Activated gamma-delta T cell treated with Interleukin-2 at 50 U/mL for 16 hours (primary cell): ENCODE measurements around the gene LAMB1.
"Not testable (repeated sequence)": the region's sequence is repeated elsewhere in the genome, so short reads cannot be mapped to it uniquely, and the experiment has no call there.

Experiments
- DNase-seq: peaks from one replicate; pipeline ENCODE4 v3.0.0-alpha.2; 2020

LAMB1 gene

DNA sequence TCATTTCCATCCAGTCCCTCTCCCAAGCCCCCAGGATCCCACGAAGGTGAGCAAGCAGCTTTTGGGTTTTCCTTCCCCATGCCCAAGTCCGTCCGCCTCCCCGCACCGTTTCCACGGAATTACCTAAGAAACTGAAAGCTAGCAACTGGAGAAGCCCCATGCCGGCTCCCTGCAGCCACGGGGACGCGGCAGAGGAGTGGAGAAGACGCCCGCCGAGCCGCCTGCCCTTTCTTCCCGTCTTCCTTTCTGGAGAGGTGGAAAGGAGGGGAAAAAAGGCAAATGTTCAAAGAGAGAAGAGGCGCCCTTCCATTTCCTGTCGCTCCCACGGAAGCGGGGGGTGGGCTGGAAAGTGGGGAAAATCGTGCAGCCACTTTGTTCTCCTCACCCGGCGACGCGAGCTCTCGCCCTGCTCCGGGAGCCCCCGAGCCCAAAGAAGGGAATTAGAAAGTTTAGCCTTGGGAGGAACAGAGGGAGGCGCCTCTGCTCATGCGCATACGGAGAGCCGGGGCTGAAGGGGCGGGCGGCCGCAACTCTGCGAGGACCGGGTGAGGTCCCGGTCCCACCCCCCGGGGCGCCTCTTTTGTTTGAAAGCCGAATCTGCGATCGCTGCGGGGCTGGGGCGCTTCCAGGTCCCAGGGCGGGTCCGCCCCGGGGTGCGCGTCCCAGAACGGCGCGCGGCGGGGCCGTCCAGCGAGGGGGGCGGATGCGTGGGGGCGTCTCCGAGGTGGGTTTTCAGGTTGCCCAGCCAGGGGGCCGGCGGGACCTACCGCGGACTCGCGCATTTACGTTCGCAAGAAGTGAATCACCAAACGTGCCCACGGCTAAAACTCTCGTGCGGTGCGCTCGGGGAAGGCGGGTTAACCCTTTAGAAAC lies at the start of gene LAMB1:
TSS of gene LAMB1 (minus strand) at position 436 of the 873 bp plus-strand sequence. CDS start at position 160, 276 bp downstream.
- DNase-seq: no peak

DNA sequence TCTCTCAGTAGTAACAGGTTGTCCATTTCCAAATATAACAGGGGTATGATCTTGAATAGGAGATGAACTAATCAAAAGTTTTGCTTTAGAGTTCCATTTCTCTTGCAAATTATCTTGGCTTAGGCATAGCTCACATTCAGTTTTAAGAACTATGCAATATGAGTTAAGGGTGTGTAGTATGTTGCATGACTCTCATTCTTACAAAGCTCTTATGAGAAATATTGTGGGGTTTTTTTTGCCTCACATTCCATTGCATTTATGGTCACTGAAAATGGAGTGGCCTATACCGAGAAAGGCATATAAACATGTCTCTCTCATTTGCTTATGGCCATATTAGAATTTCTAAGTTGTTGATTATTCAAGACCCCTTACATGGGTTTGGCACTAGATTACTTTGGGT lies 48.5 kb upstream of the LAMB1 start:
- no peak for DNase-seq

DNA sequence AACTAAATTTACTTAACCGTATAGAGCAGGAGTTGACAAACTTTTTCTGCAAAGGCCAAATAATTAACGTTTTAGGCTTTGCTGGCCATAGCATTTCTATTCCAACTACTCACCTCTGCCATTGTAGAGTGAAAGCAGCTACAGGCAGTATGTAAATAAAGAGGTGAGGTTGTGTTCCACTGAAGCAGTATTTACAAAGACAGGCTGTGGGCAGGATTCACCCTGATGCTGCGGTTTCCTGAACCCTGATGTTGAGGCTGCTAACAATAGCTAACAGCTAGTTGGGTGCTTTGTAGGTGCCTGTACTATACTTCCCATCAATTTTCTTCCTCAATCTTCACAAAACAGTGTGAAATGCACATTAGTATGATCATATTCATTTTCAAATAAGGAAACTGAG lies 47.0 kb upstream of the LAMB1 start:
- no peak for DNase-seq

DNA sequence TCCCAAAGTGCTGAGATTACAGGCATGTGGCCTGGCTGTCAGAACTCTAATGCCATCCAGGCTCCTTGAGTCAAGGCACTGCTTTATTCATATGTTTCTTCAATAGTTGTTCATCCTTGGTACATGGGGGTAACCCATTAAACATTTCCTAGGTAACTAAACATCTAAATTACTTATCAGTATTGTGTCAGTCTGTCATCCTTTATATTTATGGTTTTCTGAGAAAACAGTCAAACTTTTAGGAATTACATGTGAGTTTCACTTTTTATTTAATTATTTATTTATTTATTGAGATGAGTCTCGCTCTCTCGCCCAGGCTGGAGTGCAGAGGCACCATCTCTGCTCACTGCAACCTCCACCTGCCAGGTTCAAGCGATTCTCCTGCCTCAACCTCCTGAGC lies 45.5 kb upstream of the LAMB1 start:
- DNase-seq: no peak

DNA sequence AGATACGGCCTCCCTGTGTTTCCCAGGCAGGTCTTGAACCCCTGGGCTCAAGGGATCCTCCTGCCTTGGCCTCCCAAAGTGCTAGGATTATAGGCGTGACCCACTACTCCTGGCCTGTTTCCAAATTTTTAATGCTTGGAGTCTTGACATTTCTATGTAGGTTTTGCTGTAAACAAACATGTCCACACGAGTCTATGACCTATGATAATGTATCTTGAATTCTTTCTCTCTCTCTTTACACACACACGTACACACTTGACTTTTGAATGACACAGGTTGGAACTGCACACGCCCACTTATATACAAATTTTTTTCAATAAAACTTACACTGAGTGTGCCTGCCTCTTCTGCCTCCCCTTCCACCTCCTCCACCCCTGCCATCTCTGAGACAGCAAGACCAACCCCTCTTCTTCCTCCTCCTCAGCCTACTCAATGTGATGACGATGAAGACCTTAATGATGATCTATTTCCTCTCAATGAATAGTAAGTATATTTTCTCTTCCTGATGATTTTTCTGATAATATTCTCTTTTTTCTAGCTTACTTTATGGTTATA lies 44.1 kb upstream of the LAMB1 start:
- no peak for DNase-seq

DNA sequence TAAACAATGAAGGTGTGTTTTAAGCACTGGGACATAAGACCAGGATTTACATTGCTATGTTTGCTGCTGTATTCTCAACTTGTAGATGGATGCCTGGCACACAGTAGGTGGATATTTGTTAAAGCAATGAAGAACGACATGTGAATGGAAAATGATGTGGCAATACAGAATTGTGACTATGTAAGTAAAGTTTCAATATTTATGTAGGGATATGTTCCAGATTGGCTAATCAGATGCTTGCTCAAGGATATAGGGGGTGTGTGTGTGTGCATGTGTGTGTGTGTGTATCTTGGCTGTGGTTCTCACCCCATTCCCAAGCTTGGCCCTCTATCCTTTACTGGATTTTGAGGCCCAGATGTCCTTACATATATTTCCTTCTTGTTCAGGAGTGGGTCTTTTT lies 42.7 kb upstream of the LAMB1 start:
- DNase-seq: no peak

DNA sequence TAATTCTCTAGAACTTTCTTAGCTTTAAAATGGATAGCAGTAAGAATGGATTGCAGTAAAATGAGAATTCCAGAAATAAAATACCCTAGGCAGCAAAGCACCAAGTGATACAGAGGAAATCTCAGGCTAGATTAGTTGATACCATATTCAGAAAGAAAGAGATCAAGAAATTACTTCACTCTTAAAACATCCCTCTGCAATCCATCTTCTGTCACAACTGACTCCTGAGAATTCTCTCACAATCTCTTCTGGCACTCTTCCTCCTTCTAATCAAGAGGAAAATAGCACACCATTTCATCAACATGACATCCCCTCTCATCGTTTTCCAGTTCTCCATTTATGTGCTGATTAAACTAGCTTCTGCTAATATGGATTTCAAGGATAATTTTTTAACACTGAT lies 42.2 kb upstream of the LAMB1 start:
- no peak for DNase-seq

DNA sequence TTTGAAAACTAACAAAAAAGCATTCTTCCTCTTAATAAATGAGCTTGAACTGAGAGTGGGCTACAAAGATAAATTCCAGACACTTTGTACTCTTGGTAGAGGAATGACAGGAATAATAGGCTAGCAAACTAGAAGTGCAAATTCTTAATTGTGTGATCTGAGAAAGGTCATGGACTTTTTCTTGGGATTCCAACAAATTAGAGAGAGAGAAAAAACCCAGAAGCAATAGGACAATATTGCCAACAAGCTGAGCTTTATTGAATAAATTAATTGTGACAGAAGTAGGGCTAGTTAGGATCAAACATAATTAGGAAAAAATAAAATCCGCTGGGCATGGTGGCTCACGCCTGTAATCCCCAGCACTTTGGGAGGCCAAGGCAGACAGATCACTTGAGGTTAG lies 41.4 kb upstream of the LAMB1 start:
- no peak for DNase-seq

DNA sequence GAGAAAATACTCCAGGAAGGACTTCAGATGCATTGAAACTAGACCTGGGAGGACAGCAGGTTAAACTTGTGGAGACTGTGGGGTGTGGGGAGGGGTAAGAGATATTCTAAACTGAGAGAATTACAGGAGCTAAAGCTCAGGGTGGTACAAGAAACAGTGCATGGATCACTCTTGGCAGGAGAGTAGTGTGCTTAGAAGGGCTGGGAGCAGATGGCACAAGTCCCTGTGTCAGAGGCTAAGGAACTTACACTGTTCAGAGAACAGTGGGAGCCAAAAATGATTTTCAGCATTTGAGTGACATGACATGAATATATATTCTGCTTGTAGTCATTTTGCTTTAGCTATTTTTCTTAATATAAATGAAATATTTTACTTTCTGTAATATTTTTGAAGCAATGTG lies 36.0 kb upstream of the LAMB1 start:
- DNase-seq: no peak

DNA sequence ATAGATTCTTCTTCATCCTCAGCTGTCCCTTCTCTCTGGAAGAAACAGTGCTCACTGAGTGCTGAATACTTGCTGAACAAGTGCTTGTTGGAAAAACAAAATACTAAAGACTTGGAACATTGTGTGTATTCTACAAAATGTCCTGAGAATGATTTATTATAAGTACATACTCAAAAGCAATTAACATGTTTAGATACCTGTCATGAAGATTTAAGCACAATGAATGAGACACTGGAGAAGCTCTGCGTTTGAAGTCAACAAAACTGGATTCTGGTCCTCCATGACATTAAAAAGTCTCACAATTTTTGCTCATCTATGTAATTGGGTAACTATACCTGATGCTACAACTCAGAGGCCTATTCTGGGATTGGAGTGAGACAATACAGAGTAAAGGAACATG lies 34.8 kb upstream of the LAMB1 start:
- DNase-seq: no peak

DNA sequence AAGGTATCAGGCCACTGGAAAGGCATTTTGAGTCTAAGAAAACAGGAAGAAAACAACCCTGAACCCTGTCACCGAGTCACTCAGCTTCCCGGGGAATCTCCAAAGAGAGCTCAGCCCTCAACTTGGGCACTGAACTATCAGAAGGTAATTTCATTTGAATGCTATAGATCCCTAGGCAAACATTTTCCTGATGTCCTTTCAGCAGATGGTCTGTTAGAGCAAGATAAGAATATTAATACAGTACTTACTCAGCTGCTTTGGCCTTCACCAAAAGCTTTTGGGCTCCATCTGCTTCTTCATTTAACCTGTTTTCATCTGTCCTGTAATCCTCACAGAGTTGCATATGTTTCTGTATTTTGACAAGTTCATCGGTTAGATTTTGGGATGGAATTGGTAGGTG lies 34.2 kb upstream of the LAMB1 start:
- no peak for DNase-seq

DNA sequence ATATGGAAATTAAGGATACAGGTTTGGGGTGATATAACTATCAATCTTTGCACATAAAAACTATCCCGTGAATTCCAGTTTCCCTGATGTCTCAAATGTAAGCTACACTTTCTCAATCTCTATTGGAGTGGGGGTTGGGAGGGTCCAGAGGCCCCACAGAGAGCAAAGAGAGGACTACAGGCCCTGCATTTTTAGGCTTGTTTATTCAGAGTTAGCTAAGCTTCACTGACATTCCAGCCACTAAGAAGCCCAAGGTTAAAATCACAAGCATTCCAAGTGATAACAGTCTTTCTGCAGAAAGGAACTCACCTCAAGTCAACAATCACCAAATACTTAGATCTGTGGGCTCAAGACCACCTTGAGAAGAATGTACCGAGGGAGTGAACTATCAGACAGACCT lies 31.6 kb upstream of the LAMB1 start:
- no peak for DNase-seq

DNA sequence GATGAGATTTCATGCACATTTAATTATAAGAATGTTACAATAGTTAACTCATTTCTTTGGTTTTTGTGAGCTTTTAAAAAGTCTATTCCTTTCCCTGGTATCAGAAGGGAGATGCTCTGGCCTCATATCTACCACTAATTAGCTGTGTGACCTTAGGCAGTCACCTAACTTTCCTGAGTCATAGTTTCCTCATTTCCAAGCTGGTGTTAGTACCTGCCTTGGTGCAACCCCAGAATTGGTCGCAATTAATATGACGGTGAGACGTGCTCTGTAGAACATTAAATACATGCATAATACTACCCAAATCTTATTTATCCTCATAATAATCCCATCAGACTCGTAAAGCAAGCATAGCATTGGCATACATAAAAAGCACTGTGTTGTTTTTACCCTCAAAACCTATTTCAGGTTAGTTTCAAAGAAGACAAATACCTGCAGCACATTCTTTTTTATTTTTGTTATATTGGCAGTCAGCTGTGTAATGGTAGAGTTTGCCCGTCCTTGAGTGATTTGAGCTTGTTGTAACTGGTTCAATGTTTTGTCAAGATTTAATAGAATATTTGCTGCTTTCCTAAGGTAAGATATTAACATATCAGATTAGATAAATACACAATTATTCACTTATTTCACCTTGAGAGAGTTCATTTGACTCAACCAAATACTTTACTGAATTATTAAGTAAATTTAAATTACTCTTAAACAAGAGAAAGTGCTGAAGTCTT lies 31.0 kb upstream of the LAMB1 start:
- DNase-seq: no peak

DNA sequence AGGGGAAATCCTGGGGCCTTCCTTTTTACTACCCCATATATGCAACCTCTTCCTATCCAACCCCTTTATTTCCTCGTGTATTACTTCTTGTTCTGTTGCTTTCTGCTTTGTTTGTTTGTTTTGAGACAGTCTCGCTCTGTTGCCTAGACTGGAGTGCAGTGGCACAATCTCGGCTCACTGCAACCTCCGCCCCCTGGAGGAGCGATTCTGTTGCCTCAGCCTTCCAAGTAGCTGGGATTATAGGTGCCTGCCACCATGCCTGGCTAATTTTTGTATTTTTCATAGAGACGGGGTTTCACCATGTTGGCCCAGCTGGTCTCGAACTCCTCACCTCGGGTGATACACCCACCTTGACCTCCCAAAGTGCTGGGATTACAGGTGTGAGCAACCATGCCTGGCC lies 30.3 kb upstream of the LAMB1 start:
- not testable (repeated sequence) for DNase-seq

DNA sequence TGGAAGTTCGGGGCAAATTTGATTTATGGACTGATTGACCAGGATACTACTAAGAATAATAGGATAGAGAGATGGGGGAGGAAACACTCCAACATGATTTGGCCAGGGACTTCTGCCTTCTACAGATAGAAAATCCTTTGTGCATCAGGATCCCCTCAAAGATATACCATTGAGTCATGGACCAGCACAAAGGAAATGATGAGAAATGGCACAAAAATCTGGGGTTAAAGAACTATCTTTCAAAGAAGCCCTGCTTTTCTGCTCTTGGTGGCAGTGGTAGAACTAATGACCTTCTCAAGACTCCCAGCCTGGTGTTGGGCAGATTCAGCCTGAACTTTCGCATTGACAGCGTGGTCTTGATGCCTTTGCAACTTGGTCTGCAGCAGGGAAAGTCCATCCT lies 27.6 kb upstream of the LAMB1 start:
- DNase-seq: no peak

DNA sequence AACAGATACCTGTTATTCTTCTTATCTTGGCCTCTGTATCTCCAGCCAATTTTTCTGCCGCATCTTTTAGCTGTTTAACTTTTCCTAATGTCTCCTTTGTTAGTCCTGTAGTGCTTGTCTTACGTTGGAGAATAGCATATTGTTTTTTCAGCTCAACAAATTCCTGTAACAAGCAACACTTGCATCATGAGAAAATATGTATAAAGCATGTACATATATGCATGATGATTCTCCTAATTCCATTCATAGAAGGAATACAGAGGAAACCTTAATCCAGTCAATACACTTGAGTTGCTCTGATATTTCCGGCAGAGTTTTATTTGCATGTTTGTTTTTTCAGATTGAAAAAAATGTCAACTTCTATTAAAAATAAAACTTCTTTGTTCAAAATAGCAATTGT lies 26.1 kb upstream of the LAMB1 start:
- DNase-seq: no peak

DNA sequence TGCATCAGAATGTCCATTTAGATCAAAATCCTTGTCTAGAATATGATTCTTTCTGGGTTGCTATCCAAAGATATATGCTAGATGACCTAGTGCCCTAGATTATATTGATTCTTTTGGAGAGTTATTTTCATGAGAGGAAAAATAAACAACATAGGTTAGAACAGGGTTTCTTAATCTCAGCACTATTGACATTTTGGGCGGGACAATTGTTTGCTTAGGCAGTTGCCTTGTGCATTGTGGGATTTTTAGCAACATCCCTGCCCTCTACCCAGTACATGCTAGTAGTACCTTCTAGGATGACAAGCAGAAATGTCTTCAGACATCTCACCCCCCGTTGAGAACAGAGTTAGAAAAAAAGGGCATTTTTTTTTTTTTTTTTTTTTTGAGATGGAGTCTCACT lies 25.1 kb upstream of the LAMB1 start:
- no peak for DNase-seq

DNA sequence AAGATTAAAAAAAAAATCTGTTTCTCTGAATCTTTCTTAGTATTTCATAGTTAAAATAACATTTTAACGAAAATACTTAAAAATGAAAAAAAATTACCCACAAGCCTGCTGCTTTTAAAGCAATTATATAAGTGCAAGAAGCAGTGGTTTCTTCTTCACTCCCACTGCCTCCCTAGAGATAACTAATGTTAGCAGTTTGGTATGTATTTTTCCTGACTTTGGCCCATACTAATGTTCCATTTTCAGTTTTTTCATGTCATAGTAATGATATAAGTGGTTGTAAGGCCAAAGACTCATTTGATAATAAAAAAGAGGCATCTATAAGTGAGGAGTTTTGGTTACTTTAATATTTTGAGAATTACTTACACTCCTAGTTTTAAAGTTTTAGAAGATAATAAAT lies 24.3 kb upstream of the LAMB1 start:
- no peak for DNase-seq

DNA sequence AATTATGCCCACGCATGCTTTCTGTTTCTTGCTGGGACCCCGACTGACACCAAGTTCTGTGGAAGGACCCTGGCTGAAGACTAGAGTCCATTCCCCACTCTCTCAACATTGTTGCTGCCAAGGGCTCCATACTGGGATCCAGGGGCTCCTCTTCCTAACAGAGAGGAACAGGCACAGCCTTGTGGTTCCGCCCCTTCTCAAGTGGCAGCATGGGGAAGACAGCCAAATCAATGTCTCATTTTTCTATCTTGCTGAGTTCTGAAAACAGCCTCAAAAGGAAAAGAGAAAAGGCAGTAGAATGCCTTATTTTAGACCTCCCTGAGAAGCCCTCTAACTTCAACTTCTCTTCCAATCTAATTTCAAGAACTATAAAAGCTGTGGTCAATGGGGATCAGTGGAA lies 23.7 kb upstream of the LAMB1 start:
- DNase-seq: no peak

DNA sequence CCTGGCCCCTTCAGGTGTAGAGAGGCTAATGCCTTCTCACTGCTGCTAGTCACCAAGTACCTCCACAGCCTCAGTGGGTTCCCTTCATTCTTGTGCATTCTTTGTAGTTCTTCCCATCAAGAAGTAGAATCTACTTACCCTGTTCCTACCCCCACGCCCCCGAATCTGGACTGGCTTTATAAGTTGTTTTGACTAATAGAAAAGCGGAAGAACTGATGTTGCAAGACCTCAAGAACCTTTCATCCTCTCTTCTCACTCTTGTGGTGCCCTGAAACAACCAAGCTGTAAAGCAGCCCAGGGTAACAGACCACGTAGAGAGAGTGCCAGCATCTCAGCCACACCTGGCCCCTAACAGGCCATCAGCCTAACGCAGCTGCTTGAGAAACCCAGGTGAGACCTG lies 23.2 kb upstream of the LAMB1 start:
- DNase-seq: no peak

DNA sequence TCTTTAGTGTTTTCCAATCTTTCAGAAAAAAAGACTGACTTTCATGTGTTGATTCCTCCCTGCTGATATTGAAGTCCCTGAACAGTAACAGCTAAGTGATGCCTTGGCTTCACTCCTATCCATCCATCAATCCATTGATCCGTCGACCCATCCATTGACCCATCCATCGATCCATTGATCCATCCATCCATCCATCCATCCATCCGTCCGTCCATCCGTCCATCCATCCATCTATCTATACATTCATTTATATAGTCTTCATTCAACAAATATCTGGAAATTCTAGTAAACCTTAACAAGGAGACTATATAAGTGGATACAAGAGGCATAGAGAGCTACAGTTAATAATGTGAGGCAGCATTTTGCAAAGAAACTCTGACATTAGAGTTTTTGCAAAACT lies 21.6 kb upstream of the LAMB1 start:
- no peak for DNase-seq

DNA sequence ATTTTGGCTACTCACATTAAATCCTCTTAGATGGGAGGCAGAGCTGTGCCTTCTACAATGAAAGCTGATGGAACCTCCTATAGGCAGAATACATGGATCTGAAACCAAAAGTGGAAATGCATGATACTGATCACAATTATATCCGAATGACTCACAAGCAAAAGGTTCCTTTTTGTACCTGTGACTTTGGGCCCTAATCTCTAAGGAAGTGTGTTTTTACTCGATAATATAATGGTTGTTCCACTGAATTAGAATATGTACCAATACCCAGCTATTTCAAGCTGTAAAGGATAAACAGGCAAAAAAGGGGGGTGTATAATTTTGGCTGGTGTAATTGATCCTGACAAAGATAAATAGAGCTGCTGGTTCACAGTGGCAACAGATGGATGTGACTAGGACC lies 17.6 kb upstream of the LAMB1 start:
- DNase-seq: no peak

DNA sequence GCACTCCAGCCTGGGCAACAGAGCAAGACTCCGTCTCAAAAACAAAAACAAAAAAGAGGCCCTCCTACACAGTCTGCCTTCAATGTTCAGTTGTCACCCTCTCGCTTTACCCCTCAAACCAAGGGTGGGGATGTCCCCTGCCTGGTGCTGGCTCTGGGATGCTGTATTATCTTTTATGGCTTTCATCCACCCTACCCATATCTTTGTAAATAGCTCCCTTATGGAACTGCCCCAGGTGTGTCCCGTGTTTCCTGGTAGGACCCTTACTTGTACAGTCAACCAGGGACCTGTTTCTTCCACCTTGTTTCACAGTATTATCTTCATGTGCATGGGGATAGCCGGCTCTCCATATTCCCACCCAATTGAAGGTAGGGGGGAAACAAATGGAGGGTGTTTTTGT lies 15.7 kb upstream of the LAMB1 start:
- no peak for DNase-seq

DNA sequence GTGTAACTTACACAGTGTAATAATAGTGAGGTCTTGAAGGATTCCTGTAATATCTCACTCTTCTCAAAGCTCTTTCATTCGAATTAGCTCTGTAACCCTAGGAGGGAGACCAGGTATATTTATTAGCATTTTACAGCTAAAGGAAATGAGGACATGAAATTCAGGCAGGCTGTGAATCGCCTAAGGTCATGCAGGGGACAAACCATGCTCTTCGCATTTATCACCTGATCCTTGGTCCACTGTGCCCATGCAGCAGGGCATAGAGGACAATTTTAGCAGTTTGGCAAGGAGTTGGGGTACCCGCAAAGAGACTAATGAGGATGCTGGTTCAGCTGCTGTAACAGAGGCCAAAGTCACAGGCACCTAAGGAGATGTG lies 14.8 kb upstream of the LAMB1 start:
- DNase-seq: no peak
